H1 (cell line): ENCODE results near the gene ANP32D. TPM values are rescaled to one million over a fixed set of nuclear protein-coding genes. Genes with fewer than 3 reads are reported as not detected.

Experiments used
- CBX8 ChIP-seq: fragments of 300-800, 300-1000 bp; sonication (generic); IDR thresholded peaks from 2 replicates; pipeline ENCODE4 v1.7.1; 2016; ENCODE audit warnings: low read depth, low read length, borderline replicate concordance
- CEBPB ChIP-seq: IDR thresholded peaks from 2 replicates; pipeline ENCODE4 v1.6.1; 2012; ENCODE audit warnings: low read depth, low read length
- GTF2F1 ChIP-seq: IDR thresholded peaks from 2 replicates; pipeline ENCODE4 v1.6.1; 2012; ENCODE audit warnings: low read depth, low read length, improper control_type of control experiment, borderline replicate concordance
- HDAC6 ChIP-seq: IDR thresholded peaks from one replicate; pipeline ENCODE4 v1.7.1; 2012; ENCODE audit warnings: low read depth, mild to moderate bottlenecking, inconsistent platforms, low read length, moderate library complexity
- JUN ChIP-seq: IDR thresholded peaks from 2 replicates; pipeline ENCODE4 v1.6.1; 2011; ENCODE audit warnings: low read depth, mild to moderate bottlenecking, improper control_type of control experiment, low read length
- RFX5 ChIP-seq: IDR thresholded peaks from 2 replicates; pipeline ENCODE4 v1.6.1; 2011; ENCODE audit warnings: low read depth, low read length, improper control_type of control experiment, borderline replicate concordance
- SUZ12 ChIP-seq: fragments of 200-600 bp; sonication (generic); IDR thresholded peaks from 2 replicates; pipeline ENCODE4 v1.6.1; 2012; ENCODE audit warnings: mild to moderate bottlenecking, inconsistent platforms, low read length, moderate library complexity, mixed read lengths
- TCF12 ChIP-seq: IDR thresholded peaks from 2 replicates; pipeline ENCODE4 v1.6.1; 2011; ENCODE audit warnings: low read depth, mild to moderate bottlenecking, low read length
- ZNF274 ChIP-seq: IDR thresholded peaks from 2 replicates; pipeline ENCODE4 v1.7.0; 2012; ENCODE audit warnings: low read length, borderline replicate concordance; ENCODE audit errors: extremely low read depth
- polyA plus RNA-seq, 7 experiments: library from polyadenylated mRNA; depleted of rRNA in 3 of 7; stranded (reverse) in 5 of 7; unstranded in 2 of 7; fragments of >200 nt in 5 of 7; fragments of 200-250 nt in 2 of 7; gene quantifications; 1 replicate in 5 of 7; 2 replicates in 1 of 7; 4 replicates in 1 of 7; pipeline versions ENCODE4 v1.2.1 to v1.2.3, GENCODE V29; 2011 to 2013; ENCODE audit warnings: missing spikeins in 2 of 7, mixed read lengths in 2 of 7
- total RNA-seq: library from RNA; stranded (reverse); fragmentation: NEBNext Ultra II Directional; extraction: Animal tissue kit (Norgen Biotek cat#: 25700); gene quantifications from 2 replicates; pipeline ENCODE4 v1.2.1, GENCODE V29; 2021

Gene ANP32D
- total and polyA plus RNA-seq, 2 of the 8 experiments (the other 6 are each of a cell fraction or from before 2014, with no cell fraction given): not detected

- TF ChIP-seq SUZ12 (no peak), GTF2F1 (no peak), HDAC6 (no peak), RFX5 (no peak), CEBPB (no peak), TCF12 (no peak), JUN (no peak), CBX8 (no peak), ZNF274 (no peak)
Observed at GRCh38 chr12:48423171-48423570, 49.2 kb upstream of the ANP32D start (continued).
